Endothelial cell of umbilical vein (primary cell): ENCODE results near the gene TRPC5OS. TPM values are rescaled to one million over a fixed set of nuclear protein-coding genes. Genes with fewer than 3 reads are reported as not detected.

Experiments used
- BruUV-seq: library from RNA; stranded (reverse); fragments of 400-500 nt; replicated peaks from 2 replicates; lab custom pipeline; 2021; lab: Mats Ljungman, UMichigan
- CTCF ChIA-PET: fragments of 300-600, 350-600 bp; sonication (Branson Sonifier 250); formaldehyde crosslinking; loops from one replicate; lab custom pipeline; 2021; ENCODE audit warnings: antibody characterized with exemption, inconsistent platforms; lab: Charles Lee
- POLR2A ChIA-PET: fragments of 300-600, 350-600 bp; sonication (Branson Sonifier 250); formaldehyde crosslinking; loops from one replicate; lab custom pipeline; 2021; ENCODE audit warnings: antibody characterized with exemption, inconsistent platforms; lab: Charles Lee
- DNase-seq: peaks from one replicate; pipeline ENCODE4 v3.0.0-alpha.2; 2011; ENCODE audit warnings: low read depth, low spot score
- FAIRE-seq: peaks from 2 replicates; lab custom pipeline; 2011; peaks lifted over from hg19 to GRCh38; lab: Jason Lieb, UNC
- H2AFZ ChIP-seq: 2 replicates; pipeline ENCODE4 v1.6.0; 2012; ENCODE audit warnings: low read depth, low read length, control low read depth, inconsistent platforms
- H3K27ac ChIP-seq: 2 replicates; pipeline ENCODE4 v1.5.1; 2011; ENCODE audit warnings: low read depth, mild to moderate bottlenecking, control low read depth, low read length, moderate library complexity; ENCODE audit not compliant: insufficient read depth
- H3K27me3 ChIP-seq, 2 experiments: 2 replicates each; pipeline versions ENCODE4 v1.6.0 to v1.6.1; 2011; ENCODE audit warnings: low read length in 2 of 2, mixed read lengths in 1 of 2; ENCODE audit not compliant: control insufficient read depth in 2 of 2, insufficient read depth in 2 of 2
- H3K36me3 ChIP-seq, 2 experiments: 2 replicates in 1 of 2; 3 replicates in 1 of 2; pipeline ENCODE4 v1.5.1; 2011; ENCODE audit warnings: low read length in 2 of 2, mild to moderate bottlenecking in 1 of 2, moderate library complexity in 1 of 2; ENCODE audit not compliant: control insufficient read depth in 2 of 2, insufficient read depth in 2 of 2; ENCODE audit errors: extremely low read depth in 1 of 2
- H3K4me1 ChIP-seq: 3 replicates; pipeline ENCODE4 v1.5.1; 2011; ENCODE audit warnings: mild to moderate bottlenecking, low read length; ENCODE audit not compliant: control insufficient read depth, insufficient read depth; ENCODE audit errors: extremely low read depth
- H3K4me2 ChIP-seq: 2 replicates; pipeline ENCODE4 v1.6.1; 2011; ENCODE audit warnings: low read length, control low read depth, mixed read lengths; ENCODE audit not compliant: insufficient read depth
- H3K4me3 ChIP-seq, 3 experiments: fragments of 200-600 bp in 1 of 3; sonication (generic), shearing (Covaris generic) in 1 of 3; replicated peaks in 1 of 3; 2 replicates each; pipeline ENCODE4 v1.5.1; 2011 to 2016; ENCODE audit warnings: control low read depth in 3 of 3, low read length in 3 of 3, mild to moderate bottlenecking in 2 of 3, inconsistent platforms in 1 of 3, low read depth in 1 of 3, moderate library complexity in 1 of 3; ENCODE audit not compliant: insufficient read depth in 1 of 3
- H3K79me2 ChIP-seq: 2 replicates; pipeline ENCODE4 v1.6.0; 2012; ENCODE audit warnings: low read length, inconsistent platforms; ENCODE audit not compliant: control insufficient read depth, insufficient read depth
- H3K9ac ChIP-seq: replicated peaks from 2 replicates; pipeline ENCODE3; 2011; ENCODE audit warnings: low read length, control low read depth; ENCODE audit not compliant: insufficient read depth; ENCODE audit errors: extremely low read depth
- H3K9me1 ChIP-seq: replicated peaks from 3 replicates; pipeline ENCODE4 v1.6.0; 2011; ENCODE audit warnings: mild to moderate bottlenecking, low read length; ENCODE audit not compliant: control insufficient read depth, insufficient read depth; ENCODE audit errors: extremely low read depth
- H3K9me3 ChIP-seq: replicated peaks from 2 replicates; pipeline ENCODE4 v1.5.1; 2012; ENCODE audit warnings: low read length, inconsistent platforms; ENCODE audit not compliant: control insufficient read depth, insufficient read depth
- H4K20me1 ChIP-seq: replicated peaks from 2 replicates; pipeline ENCODE3; 2011; ENCODE audit warnings: mild to moderate bottlenecking, low read length; ENCODE audit not compliant: control insufficient read depth, insufficient read depth; ENCODE audit errors: extremely low read depth
- EZH2 ChIP-seq: IDR thresholded peaks from 2 replicates; pipeline ENCODE4 v1.6.1; 2012; ENCODE audit warnings: borderline replicate concordance, low read depth, mild to moderate bottlenecking, moderate library complexity, low read length, inconsistent platforms; ENCODE audit not compliant: severe bottlenecking
- FOS ChIP-seq: IDR thresholded peaks from 2 replicates; pipeline ENCODE4 v1.6.1; 2011; ENCODE audit warnings: mild to moderate bottlenecking, low read length, moderate library complexity, borderline replicate concordance; ENCODE audit not compliant: insufficient read depth
- GATA2 ChIP-seq: IDR thresholded peaks from 2 replicates; pipeline ENCODE4 v1.7.0; 2011; ENCODE audit warnings: low read depth, mild to moderate bottlenecking, moderate library complexity, mixed read lengths, low read length; ENCODE audit not compliant: insufficient read length, insufficient read depth
- JUN ChIP-seq: IDR thresholded peaks from 2 replicates; pipeline ENCODE4 v1.6.1; 2011; ENCODE audit warnings: borderline replicate concordance, low read depth; ENCODE audit not compliant: insufficient read length, insufficient read depth
- MAX ChIP-seq: IDR thresholded peaks from 2 replicates; pipeline ENCODE4 v1.6.1; 2011; ENCODE audit not compliant: insufficient read depth, insufficient read length
- MYC ChIP-seq: IDR thresholded peaks from one replicate; pipeline ENCODE4 v1.6.1; 2011; ENCODE audit warnings: mild to moderate bottlenecking, low read depth, low read length
- POLR2A ChIP-seq: IDR thresholded peaks from 2 replicates; pipeline ENCODE4 v1.6.1; 2012; ENCODE audit warnings: low read depth, mild to moderate bottlenecking, control low read depth, low read length
- POLR2AphosphoS5 ChIP-seq: IDR thresholded peaks from 2 replicates; pipeline ENCODE4 v1.6.1; 2012; ENCODE audit warnings: low read depth, mild to moderate bottlenecking, control low read depth, low read length, moderate library complexity; ENCODE audit not compliant: insufficient read depth
- dilution Hi-C: fragments of 300-500 bp; cut with MboI; formaldehyde crosslinking; loops from one replicate; pipeline ENCODE4 v1.15.0; 2019; ENCODE audit warnings: low sequenced_read_pairs; ENCODE audit not compliant: extremely low pct_ligation_motif_present
- intact Hi-C: fragments of 100-400 bp; cut with micrococcal nuclease; formaldehyde crosslinking; loops from one replicate; pipeline ENCODE4 v1.10.0; 2022
- polyA plus RNA-seq, 4 experiments: library from polyadenylated mRNA; depleted of rRNA in 3 of 4; stranded (reverse) in 3 of 4; unstranded in 1 of 4; fragments of >200 nt; gene quantifications; 2 replicates each; pipeline versions ENCODE4 v1.2.1 to v1.2.3, GENCODE V29; 2011 to 2012; ENCODE audit warnings: missing spikeins in 1 of 4
- total RNA-seq: library from RNA; stranded (reverse); gene quantifications from 2 replicates; pipeline ENCODE4 v1.2.3, GENCODE V29; 2021
- TF ChIP-seq, protein P1 (sequence below), 2 donors: IDR thresholded peaks; 1 replicate in 1 of 2; 2 replicates in 1 of 2; pipeline ENCODE4 v1.5.1; 2011; ENCODE audit warnings: low read length in 2 of 2, mild to moderate bottlenecking in 2 of 2, moderate library complexity in 2 of 2, control low read depth in 1 of 2, inconsistent platforms in 1 of 2, low read depth in 1 of 2; ENCODE audit not compliant: insufficient read depth in 1 of 2; ENCODE audit errors: extremely low read depth in 1 of 2

Gene TRPC5OS
- total and polyA plus RNA-seq, 2 donors (not counting 3 experiments of a cell fraction or from before 2014, with no cell fraction given), result not detected

- intact Hi-C loops (no loop called here), dilution Hi-C loops (no loop called here)
- no peaks in the 10 kb centered on the region for H3K9me1 ChIP-seq
- no peaks in the 10 kb centered on the region for H3K9me3 ChIP-seq
- H2AFZ ChIP-seq, result no peak overlapping the region
- no TSS peak for BruUV-seq
- no peak overlapping the region for H3K4me3 ChIP-seq
- H3K27ac ChIP-seq, result no peak overlapping the region
- no peak overlapping the region for H3K4me2 ChIP-seq
- H3K79me2 ChIP-seq, result no peaks in the 10 kb centered on the region
- no peak for FAIRE-seq
- ChIA-PET POLR2A (no interaction called here), CTCF (no interaction called here)
- no peaks in the 10 kb centered on the region for H3K36me3 ChIP-seq
- DNase-seq, result no peak
- no peaks in the 10 kb centered on the region for H3K27me3 ChIP-seq
- no peaks in the 10 kb centered on the region for H4K20me1 ChIP-seq
- H3K9ac ChIP-seq, result no peak overlapping the region
- TF ChIP-seq POLR2A (no peak), JUN (no peak), MYC (no peak), GATA2 (no peak), POLR2AphosphoS5 (no peak), EZH2 (no peak), FOS (no peak), MAX (no peak)
- TF ChIP-seq, protein P1, sequence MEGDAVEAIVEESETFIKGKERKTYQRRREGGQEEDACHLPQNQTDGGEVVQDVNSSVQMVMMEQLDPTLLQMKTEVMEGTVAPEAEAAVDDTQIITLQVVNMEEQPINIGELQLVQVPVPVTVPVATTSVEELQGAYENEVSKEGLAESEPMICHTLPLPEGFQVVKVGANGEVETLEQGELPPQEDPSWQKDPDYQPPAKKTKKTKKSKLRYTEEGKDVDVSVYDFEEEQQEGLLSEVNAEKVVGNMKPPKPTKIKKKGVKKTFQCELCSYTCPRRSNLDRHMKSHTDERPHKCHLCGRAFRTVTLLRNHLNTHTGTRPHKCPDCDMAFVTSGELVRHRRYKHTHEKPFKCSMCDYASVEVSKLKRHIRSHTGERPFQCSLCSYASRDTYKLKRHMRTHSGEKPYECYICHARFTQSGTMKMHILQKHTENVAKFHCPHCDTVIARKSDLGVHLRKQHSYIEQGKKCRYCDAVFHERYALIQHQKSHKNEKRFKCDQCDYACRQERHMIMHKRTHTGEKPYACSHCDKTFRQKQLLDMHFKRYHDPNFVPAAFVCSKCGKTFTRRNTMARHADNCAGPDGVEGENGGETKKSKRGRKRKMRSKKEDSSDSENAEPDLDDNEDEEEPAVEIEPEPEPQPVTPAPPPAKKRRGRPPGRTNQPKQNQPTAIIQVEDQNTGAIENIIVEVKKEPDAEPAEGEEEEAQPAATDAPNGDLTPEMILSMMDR (IDR thresholded peaks at IDR 0.05; ENCODE audit: extremely low read depth in 1 of 2, insufficient read depth in 1 of 2, low read depth in 1 of 2, low read length in 2 of 2), result no peak
- H3K4me1 ChIP-seq, result no peaks in the 10 kb centered on the region
Observed at GRCh38 chrX:111928456-111928855, 52.5 kb downstream of the TRPC5OS start.

Other genes starting within 250 kb of the TRPC5OS start
- 37.9 and 38.2 TPM in 2 replicates for gene ALG13, start 195.0 kb upstream of the TRPC5OS start, total RNA-seq
- gene ALG13, start 195.0 kb upstream of the TRPC5OS start, polyA plus RNA-seq, result 59.2 and 60.1 TPM in 2 replicates
- gene TRPC5, start 206.6 kb downstream of the TRPC5OS start, total RNA-seq, result not detected in 2 replicates
- not detected in 2 replicates for gene TRPC5, start 206.6 kb downstream of the TRPC5OS start, polyA plus RNA-seq
- not detected in 2 replicates for gene RTL4, start 206.8 kb downstream of the TRPC5OS start, total RNA-seq
- gene RTL4, start 206.8 kb downstream of the TRPC5OS start, polyA plus RNA-seq, result not detected in 2 replicates